CD1c-positive myeloid dendritic cell (primary cell): Measurements from ENCODE around the gene GPR21.

Source experiments
- DNase-seq: peaks from one replicate; pipeline ENCODE4 v3.0.0-alpha.2; 2016; ENCODE audit errors: extremely low spot score

GPR21 gene

GRCh38 chr9:123063896-123064295, 30.4 kb downstream of the GPR21 start:
- no peak for DNase-seq

- no peak for DNase-seq
These were observed 31.2 kb downstream of the GPR21 start for GRCh38 chr9:123064716-123065115.

- no peak for DNase-seq
These were observed 31.7 kb downstream of the GPR21 start for GRCh38 chr9:123065196-123065595.

GRCh38 chr9:123067136-123067535, 33.7 kb downstream of the GPR21 start:
- no peak for DNase-seq

GRCh38 chr9:123069010-123069481, 35.6 kb downstream of the GPR21 start:
- no peak for DNase-seq

GRCh38 chr9:123070198-123070597, 36.7 kb downstream of the GPR21 start:
- DNase-seq: no peak

- no peak for DNase-seq
These were observed 39.0 kb downstream of the GPR21 start for GRCh38 chr9:123072407-123072995.

- no peak for DNase-seq
These were observed 40.0 kb downstream of the GPR21 start for GRCh38 chr9:123073441-123073840.

- no peak for DNase-seq
These were observed 40.5 kb downstream of the GPR21 start for GRCh38 chr9:123073991-123074422.

GRCh38 chr9:123074628-123075027, 41.2 kb downstream of the GPR21 start:
- no peak for DNase-seq

GRCh38 chr9:123080444-123080843, 47.0 kb downstream of the GPR21 start:
- no peak for DNase-seq

GRCh38 chr9:123081824-123082223, 48.4 kb downstream of the GPR21 start:
- peak; percentile 28 for DNase-seq

GRCh38 chr9:123083680-123084079, 50.2 kb downstream of the GPR21 start:
- no peak for DNase-seq

- no peak for DNase-seq
These were observed 50.8 kb downstream of the GPR21 start for GRCh38 chr9:123084256-123084655.
